HG02642 (cell line): Measurements from ENCODE around the gene SFT2D2.
A peak's percentile ranks its signal among the peaks of the same experiment; 100 is the strongest.
"Not testable (repeated sequence)": the region's sequence is repeated elsewhere in the genome, so short reads cannot be mapped to it uniquely, and the experiment has no call there.

Experiments
- ATAC-seq: cut with Tn5 transposase; IDR thresholded peaks from one replicate; pipeline ENCODE4 v1.9.1; 2021; ENCODE audit warnings: mild to moderate bottlenecking; ENCODE audit not compliant: unreplicated experiment, poor library complexity

Gene SFT2D2

GRCh38 chr1:168225476-168226190 is at the start of gene SFT2D2:
Gene SFT2D2, plus strand, starts transcription at chr1:168226004. Its CDS starts 76 bp downstream, at chr1:168226080.
- ATAC-seq, result peak; percentile 87

GRCh38 chr1:168178227-168178637 is 47.6 kb upstream of the SFT2D2 start:
- no peak for ATAC-seq

DNA sequence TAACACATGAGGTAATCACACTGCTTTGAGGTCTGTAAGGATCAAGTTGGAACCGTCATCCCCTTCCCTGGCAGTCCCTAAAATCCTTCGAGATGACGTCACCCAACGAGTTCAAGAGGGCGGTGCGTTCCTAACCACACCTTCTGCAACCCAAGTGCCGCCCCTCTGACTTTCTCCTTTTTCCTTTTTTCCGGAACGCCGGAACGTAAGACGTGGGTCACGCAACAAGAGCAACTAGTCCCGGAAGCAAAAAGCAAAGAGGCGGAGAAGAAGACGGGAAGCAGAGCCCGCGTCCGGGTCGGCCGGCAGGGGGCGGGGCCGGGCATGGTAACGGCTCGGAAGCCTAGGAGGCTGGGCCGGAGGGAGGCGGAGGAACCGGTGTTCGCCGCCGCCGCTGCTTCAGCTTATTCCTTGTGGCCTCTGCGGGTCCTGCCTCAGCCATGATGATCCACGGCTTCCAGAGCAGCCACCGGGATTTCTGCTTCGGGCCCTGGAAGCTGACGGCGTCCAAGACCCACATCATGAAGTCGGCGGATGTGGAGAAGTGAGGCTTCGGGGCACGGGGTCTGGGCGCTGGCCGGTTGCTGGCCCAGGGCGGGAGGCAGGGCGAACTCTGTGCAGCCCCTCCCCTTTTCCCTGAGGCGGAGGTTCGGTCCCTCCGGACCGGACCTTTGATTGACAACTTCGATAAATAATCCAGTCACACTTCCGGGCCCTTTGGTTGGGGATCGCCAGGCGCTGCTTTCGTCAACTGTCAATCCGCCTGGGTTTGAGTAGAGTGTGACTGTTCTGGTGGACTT is 47.0 kb upstream of the SFT2D2 start, which contains the start of gene TIPRL:
TIPRL (plus strand) TSS at position 325 of the 800 bp plus-strand sequence; CDS start at position 441, 116 bp downstream.
- ATAC-seq, result peak; percentile 96

DNA sequence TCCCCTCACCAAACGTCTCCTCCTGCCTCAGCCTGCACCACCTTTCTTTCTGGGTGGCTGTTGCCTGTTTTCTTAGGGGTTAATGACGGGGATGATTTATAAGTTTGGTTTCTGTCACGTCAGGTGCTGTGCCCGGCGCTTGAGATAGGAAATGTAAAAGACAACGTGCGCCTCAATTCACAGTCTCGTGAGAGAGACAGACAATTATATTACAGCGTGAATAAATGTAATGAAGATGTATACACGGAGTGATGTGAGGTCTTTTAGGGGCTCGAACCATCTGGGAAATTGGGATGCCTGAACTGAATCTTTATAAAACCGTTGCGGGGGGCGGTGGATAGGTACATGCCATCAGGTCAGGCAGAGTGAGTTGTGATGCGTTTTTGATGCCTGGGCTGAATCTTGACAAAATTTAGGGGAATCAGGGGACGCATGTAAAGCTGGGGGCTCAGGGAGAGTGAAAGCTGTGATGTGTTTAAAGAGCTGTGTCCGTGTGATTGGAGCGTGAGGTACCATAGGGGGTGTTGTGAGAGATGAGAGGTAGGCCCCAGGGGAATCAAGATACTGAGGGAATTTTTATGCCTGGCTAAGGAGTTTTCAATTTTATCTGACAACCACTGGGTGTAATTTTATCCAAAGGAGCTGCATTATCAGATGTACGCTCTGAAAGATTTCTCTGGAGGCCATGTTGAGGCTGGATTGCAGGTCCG is 46.2 kb upstream of the SFT2D2 start:
- ATAC-seq, result no peak

- no peak for ATAC-seq
These were observed 45.7 kb upstream of the SFT2D2 start for GRCh38 chr1:168180148-168180524.

DNA sequence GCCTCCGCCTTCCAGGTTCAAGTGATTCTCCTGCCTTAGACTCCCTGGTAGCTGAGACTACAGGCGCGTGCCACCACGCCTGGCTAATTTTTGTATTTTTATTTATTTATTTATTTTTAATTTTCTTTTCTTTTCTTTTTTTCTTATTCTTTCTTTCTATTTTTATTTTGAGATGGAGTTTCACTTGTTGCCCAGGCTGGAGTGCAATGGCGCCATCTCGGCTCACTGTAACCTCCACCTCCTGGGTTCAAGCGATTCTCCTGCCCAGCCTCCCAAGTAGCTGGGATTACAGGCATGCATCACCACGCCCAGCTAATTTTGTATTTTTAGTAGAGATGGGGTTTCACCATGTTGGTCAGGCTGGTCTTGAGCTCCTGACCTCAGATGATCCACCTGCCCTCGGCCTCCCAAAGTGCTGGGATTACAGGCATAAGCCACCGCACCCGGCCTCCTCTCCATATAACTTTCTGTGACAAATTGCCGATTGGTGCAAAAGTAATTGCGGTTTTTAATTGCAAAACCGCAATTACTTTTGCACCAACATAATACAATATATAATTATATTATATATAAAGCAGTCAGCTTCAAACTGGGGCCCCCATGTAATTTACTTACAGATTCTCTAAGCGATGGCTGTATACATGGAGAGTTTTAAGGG is 44.6 kb upstream of the SFT2D2 start:
- ATAC-seq, result not testable (repeated sequence)

DNA sequence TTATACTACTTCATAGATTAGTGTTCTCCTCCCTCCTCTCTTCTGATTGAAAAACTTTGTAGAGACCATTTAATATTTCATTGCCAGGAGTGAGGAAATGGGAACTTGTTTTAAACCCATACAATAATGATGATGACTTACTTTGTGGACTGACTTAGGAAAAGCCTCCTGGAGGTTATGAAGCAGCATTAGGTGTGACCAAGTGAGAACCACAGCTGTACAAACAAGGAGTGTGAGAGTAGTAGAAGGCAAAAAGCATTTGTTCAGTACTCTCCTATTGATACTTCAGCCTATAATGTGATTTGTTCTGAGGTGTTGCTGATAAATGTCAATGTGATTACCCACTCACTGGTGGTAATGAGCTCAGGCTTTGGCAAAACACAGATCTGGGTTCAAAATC is 38.6 kb upstream of the SFT2D2 start:
- ATAC-seq, result no peak

DNA sequence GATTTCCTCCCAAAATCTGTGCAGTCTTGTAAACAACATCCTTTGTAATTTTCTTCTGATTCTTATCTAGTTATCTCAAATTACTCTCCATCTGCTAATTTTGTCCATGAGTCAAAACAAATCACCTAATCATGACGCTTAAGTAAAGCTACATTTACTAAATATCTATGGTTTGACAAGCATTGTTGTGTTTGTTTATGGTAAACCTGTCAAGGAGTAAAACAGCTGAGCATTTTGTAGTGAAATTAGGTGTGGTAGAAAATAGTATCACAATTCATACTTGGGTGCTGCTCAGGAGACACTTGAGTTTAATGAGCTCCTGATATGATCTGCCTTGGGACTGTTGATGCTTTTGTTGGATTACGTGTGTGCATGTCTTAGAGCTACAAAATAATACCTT is 35.4 kb upstream of the SFT2D2 start:
- ATAC-seq, result no peak

GRCh38 chr1:168195199-168196135 is 30.3 kb upstream of the SFT2D2 start:
- ATAC-seq, result no peak

DNA sequence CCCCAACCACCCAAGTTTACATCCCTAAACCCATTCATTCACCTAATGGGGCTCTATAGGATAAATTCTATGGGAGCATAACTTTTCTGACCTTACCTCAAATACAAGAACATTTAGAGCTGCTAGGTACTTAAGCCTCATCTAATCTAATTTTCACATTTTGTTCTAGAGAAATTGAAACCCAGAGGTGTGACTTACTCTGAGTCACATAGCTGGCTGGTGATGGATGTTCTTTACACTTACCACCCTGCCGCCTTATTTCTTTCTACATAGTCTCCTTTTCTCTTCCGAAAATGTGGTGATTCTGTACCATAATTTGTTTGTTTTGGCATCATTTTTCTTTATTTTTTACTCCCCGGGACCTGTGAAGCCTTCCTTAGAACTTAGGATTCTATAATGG is 26.7 kb upstream of the SFT2D2 start:
- no peak for ATAC-seq

GRCh38 chr1:168202941-168203654 is 22.7 kb upstream of the SFT2D2 start:
- no peak for ATAC-seq

DNA sequence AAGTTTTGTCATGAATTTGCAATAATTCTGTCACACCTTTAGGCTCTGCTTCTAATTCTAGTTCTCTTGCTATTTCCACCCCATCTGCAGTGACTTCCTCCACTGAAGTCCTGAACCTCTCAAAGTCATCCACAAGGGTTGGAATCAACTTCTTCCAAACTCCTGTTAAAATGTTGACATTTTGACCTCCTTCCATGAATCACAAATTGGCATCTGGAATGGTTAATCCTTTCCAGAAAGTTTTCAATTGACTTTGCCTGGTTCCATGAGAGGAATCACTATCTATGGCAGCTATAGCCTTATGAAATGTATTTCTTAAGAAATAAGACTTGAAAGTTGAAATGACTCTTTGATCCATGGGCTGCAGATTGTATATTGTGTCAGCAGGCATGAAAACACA is 19.7 kb upstream of the SFT2D2 start:
- no peak for ATAC-seq

GRCh38 chr1:168207673-168208072 is 18.1 kb upstream of the SFT2D2 start:
- ATAC-seq, result not testable (repeated sequence)

- ATAC-seq, result no peak
These were observed 15.5 kb upstream of the SFT2D2 start for GRCh38 chr1:168210312-168210711.

- no peak for ATAC-seq
These were observed 12.5 kb upstream of the SFT2D2 start for GRCh38 chr1:168213349-168213748.

GRCh38 chr1:168216171-168216570 is 9.6 kb upstream of the SFT2D2 start:
- ATAC-seq, result no peak

DNA sequence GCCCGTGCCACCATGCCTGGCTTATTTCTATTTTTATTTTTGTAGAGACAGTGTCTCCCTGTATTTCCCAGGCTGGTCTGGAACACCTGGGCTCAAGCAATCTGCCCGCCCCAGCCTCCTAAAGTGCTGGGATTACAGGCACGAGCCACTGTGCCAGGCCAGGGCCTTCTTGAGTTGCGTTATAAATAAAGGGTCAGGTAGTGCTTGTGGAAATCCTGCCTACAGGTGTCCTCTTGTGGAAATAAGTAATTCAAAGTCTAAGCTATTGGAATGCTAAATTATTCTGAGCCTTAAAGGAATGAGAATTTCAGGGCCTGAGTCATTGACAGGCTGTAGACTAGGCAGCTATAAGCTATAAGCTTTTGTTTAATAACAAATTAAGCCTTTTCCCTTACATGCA is 8.1 kb upstream of the SFT2D2 start:
- no peak for ATAC-seq

DNA sequence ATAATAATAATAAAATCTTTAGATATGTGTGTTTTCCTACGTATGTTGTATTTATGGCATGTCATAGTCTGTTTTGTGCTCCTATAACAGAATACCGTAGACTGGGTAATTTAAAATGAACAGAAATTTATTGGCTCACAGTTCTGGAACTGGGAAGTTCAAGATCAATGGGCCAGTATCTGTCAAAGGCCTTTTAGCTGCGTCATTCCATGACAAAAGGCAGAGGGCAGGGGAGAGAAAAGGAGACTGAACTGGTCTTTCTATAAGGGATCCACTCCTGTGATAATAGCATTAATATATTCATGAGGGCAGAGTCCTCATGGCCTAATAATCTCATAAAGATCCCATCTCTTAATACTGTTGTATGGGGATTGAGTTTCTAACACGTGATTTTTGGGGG is 7.1 kb upstream of the SFT2D2 start:
- ATAC-seq, result no peak

GRCh38 chr1:168220470-168220871 is 5.3 kb upstream of the SFT2D2 start:
- ATAC-seq, result no peak
